GM21423 (cell line): ENCODE data around the gene IMMT.

Experiments
- ATAC-seq: cut with Tn5 transposase; IDR thresholded peaks from one replicate; pipeline ENCODE4 v1.9.1; 2021; ENCODE audit warnings: mild to moderate bottlenecking, moderate library complexity; ENCODE audit not compliant: unreplicated experiment

Gene IMMT

GRCh38 chr2:86143926-86144685 lies 51.2 kb downstream of the IMMT start:
- no peak for ATAC-seq

GRCh38 chr2:86143307-86143706 lies 52.0 kb downstream of the IMMT start:
- ATAC-seq: no peak

DNA sequence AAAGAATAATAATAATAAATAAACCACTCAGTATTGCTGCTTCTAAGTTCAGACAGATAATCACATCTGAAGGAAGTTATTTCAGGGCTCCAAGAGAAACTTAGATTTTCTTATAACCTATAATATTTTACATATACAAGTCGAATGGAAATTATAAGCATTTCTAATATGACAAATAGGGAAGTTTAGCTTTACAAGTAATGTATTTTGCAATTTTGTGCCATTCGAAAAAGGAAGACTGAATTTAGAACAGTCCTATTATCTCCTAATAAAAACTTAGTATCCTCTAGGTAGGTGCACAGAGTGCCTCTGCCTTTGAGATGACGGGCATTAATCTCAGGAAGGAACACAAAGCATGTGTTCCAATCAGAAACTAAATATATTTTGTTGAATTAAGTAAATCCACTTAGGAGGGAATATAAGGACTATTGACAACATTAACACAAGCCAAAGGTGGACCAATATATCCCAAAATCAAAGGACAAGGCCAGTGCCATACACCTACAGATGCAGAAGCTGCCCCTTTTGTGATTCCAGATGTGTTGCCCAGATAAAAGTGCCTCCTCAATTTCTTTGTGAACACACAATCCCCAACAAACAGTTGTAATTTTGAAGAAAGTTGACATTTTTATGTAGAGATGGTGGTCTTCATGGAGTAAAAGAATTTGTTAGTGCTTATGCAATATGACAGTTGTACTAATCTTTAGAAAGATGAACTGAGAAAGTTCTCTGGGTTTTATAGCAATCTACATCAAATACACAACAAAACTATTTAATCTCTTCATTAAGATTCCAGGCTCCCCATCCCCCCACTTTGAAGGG lies 52.6 kb downstream of the IMMT start:
- ATAC-seq: no peak

GRCh38 chr2:86140969-86141392 lies 54.3 kb downstream of the IMMT start:
- no peak for ATAC-seq

- no peak for ATAC-seq
Observed at GRCh38 chr2:86139981-86140380, 55.3 kb downstream of the IMMT start.

DNA sequence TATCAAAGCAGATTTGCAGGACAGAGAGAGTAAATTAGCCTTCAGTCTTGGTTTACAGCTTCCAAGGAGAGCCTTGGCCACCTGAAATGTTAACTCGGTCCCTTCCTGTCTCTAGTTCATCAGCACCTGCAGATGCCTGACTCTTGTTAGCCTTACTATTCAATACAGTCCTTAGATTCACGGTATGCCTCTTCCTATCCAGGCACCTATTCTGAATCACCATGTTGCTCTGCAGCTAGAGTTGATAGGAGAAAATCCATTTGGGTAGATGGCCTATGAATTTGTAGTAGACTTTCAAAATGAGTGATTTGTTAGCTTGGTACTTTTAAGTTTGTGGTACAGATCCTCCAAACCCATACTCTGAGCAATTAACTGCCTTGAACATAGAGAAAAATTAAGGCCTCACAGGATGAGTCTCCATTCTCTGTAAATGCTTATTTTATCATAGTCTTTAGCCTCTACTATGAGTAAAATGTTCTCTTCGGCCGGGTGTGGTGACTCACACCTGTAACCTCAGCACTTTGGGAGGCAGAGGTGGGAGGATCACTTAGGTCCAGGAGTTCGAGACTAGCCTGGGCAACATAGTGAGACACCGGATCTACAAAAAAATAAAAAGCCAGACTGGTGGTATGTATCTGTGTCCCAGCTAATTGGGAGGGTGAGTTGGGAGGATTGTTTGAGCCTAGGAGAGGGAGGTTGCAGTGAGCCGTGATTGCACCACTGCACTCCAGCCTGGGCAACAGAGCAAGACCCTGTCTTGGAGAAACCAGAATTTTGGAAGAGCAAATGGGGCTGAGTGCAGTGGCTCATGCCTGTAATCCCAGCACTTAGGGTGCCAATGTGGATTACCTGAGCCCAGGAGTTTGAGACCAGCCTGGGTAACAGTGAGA lies 56.3 kb downstream of the IMMT start:
- ATAC-seq: no peak

DNA sequence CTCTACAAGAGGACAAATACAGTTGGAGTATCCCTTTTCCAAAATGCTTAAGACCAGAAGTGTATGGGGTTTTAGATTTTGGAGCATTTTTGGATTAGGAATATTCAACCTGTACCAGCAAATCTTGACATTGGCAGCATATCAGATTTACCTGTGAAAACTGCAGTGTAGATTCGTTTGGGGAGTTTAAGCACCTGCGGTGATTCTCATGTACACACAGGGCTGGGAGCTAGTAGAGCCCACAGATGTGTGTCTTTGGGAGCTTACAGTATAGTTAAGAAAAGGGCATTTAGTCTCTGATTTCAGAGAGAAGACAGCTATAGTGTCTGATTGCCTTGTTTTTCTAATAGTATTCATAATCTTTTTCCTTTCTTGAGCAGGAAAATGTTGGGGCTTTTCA lies 59.1 kb downstream of the IMMT start:
- no peak for ATAC-seq

DNA sequence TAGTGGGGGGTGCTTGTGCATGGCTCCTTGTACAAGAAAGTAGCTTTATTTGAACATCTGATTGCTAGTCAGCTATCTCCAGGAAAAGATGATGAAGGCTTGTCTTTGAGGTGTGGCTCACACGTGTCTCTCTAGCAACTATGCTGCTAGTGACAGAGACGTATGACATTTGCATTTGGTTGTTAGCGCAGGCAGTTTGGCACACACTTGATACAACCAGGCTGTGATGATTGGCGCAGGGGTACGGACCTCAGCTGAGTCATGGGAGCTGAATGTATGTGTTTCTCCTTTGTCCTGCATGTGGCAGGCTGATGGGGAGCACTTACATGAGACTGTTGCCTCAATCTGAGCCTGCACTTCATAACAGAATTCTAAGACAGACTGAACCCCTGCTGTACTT lies 59.6 kb downstream of the IMMT start:
- no peak for ATAC-seq

GRCh38 chr2:86134709-86135108 lies 60.6 kb downstream of the IMMT start:
- no peak for ATAC-seq

DNA sequence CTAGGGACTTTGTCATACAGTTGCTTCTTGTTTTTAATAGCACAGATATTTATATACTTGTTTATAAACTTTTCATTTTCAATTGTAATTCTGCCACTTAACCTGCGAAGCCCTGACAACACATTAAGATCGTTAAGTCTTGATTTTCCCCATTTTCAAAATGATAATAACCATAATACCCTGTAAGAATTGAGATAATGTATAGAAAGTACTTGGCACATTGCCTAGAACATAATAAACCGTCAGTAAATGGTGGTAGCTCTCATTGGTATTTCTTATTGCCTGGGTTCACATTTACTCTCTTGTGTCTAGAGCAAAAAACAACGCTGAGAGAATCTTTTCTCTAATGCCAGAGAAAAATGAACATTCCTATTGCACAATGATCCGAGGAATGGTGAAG lies 70.6 kb downstream of the IMMT start:
- no peak for ATAC-seq

- ATAC-seq: no peak
Observed at GRCh38 chr2:86123328-86123925, 71.8 kb downstream of the IMMT start.

- ATAC-seq: no peak
Observed at GRCh38 chr2:86118130-86118529, 77.1 kb downstream of the IMMT start.

GRCh38 chr2:86107031-86107430 lies 88.2 kb downstream of the IMMT start:
- no peak for ATAC-seq

GRCh38 chr2:86105969-86106945 lies 89.0 kb downstream of the IMMT start, which contains the start of gene PTCD3:
Gene PTCD3 (plus strand): TSS chr2:86106235. CDS start chr2:86106248, 13 bp downstream.
- ATAC-seq: peak; percentile 91

DNA sequence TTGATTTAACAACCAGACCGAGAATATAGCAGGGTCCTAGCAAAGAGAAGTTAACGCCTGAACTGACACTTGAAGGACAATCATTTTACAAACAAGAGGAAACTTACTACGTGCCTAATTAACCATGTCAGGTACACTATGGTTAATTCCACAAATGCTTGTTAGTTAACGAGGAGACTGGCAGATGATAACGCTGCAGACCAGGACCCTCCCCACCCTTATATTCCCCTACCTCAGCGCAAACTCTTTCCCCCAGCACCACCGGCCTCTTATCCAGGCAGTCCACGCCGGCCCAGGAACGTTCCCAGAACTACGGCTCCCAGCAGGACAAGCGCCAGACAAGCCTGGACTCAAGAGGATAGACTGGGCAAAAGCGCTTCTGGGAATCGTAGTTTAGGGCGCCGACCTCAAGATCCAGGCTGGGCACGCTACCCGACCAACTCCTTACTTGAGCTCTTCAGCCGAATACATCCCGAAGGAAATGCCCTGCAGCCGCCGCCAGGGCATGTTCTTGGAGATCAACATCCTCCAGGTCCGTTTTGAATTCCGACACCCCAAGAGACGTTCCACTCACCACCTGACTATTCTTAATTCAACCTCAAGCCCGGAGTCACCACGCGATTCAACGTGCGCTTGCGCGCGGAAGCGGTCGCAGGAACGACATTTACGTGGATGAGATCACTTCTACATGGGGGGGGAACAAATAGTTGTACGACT lies 89.9 kb downstream of the IMMT start, which contains the start of gene POLR1A:
TSS of gene POLR1A (minus strand) at position 635 of the 717 bp plus-strand sequence. CDS start at position 525, 110 bp downstream.
- ATAC-seq: peak; percentile 67

DNA sequence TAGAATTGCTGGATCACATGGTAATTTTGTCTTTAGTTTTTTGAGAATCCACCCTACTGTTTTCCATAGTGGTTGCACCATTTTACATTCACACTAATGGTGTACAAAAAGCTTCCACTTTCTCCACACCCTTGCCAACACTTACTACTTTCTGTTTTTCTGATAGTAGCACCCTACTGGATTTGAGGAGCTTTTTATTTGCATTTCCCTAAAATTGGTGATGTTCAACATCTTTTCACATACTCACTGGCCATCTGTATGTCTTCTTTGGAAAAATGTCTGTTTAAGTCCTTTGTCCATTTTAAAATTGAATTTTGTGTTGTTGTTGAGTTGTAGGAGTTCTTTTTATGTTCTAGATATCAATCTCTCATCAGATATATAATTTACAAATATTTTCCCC lies 93.1 kb downstream of the IMMT start:
- no peak for ATAC-seq

- no peak for ATAC-seq
Observed at GRCh38 chr2:86097913-86098312, 97.3 kb downstream of the IMMT start.

DNA sequence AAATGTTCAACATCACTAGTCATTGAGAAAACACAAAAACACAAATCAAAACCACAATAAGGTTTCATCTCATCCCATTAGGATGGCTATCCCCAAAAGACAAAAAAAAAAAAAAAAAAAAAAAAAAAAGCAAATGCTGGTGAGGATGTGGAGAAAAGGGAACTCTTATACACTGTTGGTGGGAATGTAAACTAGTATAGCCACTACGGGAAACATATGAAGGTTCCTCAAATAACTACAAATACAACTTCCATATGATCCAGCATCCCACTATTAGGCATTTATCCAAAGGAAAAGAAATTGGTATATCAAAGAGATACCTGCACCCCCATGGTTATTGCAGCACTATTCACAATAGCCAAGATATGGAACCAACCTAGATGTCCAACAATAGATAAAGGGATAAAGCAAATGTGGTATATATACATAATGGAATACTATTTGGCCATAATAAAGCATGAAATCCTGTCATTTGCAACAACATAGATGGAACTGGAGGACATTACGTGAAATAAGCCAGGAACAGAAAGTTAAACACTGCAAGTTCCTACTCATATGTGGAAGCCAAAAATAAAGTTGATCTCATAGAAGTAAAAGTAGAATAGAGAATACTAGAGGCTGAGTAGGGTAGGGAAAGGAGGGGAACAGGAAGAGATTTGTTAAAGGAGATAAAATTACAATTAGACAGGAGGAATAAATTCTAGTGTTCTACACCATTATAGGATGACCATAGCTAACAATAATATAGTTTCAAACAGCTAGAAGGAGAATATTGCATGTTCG lies 98.0 kb downstream of the IMMT start:
- no peak for ATAC-seq
